Spinal cord (tissue), 10 donors: ENCODE results near the gene ADGRD2. TPM values are rescaled to one million over a fixed set of nuclear protein-coding genes. Genes with fewer than 3 reads are reported as not detected.

ENCODE experiments used
- DNase-seq, 6 donors: peaks; one replicate each; pipeline versions ENCODE4 v3.0.0 to v3.0.0-alpha.2; 2013 to 2015; ENCODE audit warnings: low spot score in 6 of 6, low read depth in 4 of 6
- H3K27ac ChIP-seq: one replicate; pipeline ENCODE4 v1.5.1; 2013; ENCODE audit warnings: low read depth, low read length, control low read depth
- H3K27me3 ChIP-seq: one replicate; pipeline ENCODE4 v1.6.1; 2013; ENCODE audit warnings: low read length; ENCODE audit not compliant: control insufficient read depth, insufficient read depth
- H3K36me3 ChIP-seq: one replicate; pipeline ENCODE4 v1.6.1; 2013; ENCODE audit warnings: low read length; ENCODE audit not compliant: control insufficient read depth, insufficient read depth
- H3K4me1 ChIP-seq: one replicate; pipeline ENCODE4 v1.6.1; 2013; ENCODE audit warnings: low read length; ENCODE audit not compliant: control insufficient read depth, insufficient read depth
- H3K4me3 ChIP-seq: one replicate; pipeline ENCODE4 v1.5.1; 2013; ENCODE audit warnings: low read depth, low read length, control low read depth
- H3K9me3 ChIP-seq: one replicate; pipeline ENCODE4 v1.6.1; 2013; ENCODE audit warnings: low read length; ENCODE audit not compliant: control insufficient read depth, insufficient read depth
- WGBS: methylation state at CpG from one replicate; pipeline ENCODE4 v1.1.5; 2013; ENCODE audit warnings: missing lambda C conversion rate; ENCODE audit not compliant: insufficient coverage; 5-methylcytosine and 5-hydroxymethylcytosine counted together
- polyA plus RNA-seq, 2 donors: library from polyadenylated mRNA; unstranded; fragments of 120-200 nt; gene quantifications; one replicate each; pipeline ENCODE4 v1.2.1, GENCODE V29; 2013; ENCODE audit not compliant: insufficient read length in 2 of 2
- total RNA-seq, 2 donors: library from RNA; depleted of rRNA in 1 of 2; stranded (reverse); fragments of 120-200 nt in 1 of 2; fragments of >200 nt in 1 of 2; gene quantifications; one replicate each; pipeline versions ENCODE4 v1.2.3 to v1.2.4, GENCODE V29; 2013 to 2014
- donor health status: healthy.

The ADGRD2 gene
- total and polyA plus RNA-seq, 4 donors = 0.50 to 29.7 (median 15.2) TPM

DNA sequence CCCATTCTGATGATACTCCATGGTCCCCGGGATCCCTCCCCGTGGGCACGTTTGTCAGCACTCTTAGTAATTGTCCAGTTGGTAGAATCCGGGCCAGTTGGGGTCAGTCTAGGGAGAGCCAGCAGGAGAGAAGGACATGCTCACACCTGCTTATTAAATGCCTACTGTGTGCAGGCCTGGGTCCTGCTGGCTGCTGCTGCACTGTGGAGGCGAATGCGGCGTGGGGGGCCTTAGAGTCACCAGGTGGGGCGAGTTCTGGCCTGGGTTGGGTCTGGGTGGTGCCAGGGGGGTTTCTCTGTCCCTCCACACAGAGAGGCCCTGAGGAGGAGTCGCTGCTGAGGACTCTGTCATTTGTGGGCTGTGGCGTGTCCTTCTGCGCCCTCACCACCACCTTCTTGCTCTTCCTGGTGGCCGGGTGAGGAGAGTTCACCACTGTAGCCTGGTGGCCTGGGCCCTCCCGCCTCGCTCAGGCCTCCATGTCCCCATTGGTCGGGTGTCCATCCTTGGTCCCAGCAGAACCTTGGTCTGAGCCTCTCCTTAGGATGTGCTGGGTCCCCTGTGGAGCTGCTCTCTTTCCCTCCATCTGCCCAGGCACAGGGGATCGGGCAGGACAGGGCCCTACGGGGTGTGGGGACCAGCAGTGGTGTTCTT, 17.3 kb downstream of the ADGRD2 start:
- WGBS = 92% methylated on average over 17 of the region's 17 CpGs
- no peak for DNase-seq
- H3K9me3 ChIP-seq = no peaks in the 10 kb centered on the region

DNA sequence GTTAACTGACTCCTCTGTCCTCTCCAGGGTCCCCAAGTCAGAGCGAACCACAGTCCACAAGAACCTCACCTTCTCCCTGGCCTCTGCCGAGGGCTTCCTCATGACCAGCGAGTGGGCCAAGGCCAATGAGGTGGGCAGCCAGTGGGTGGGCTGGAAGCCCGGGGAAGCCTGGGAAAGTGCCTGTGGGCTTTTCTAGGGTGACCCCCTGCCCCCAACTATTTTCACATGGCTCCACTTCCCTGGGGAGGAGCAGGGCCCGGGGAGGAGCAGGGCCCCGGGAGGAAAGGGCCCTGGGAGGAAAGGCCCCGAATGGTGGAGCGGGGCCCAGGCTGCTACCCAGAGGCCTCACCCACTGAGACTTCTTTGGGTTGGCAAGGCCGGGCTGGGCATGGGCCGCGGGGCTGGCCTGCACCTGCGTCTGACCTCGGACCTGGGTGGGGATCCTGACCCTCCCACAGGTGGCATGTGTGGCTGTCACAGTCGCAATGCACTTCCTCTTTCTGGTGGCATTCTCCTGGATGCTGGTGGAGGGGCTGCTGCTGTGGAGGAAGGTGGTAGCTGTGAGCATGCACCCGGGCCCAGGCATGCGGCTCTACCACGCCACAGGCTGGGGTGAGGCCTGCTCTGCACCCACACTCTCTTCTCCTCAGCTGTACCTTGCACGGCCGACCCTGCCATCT, 17.9 kb downstream of the ADGRD2 start:
- no peak overlapping the region for H3K27ac ChIP-seq
- 88% methylated on average over 15 of the region's 19 CpGs for WGBS
- no peaks in the 10 kb centered on the region for H3K4me1 ChIP-seq
- H3K27me3 ChIP-seq = peaks cover 3% of the 10 kb centered on the region
- DNase-seq = no peak
- H3K36me3 ChIP-seq = peaks cover 9% of the 10 kb centered on the region
- H3K9me3 ChIP-seq = no peaks in the 10 kb centered on the region
- H3K4me3 ChIP-seq = no peak overlapping the region

More for the DNA sequence above, 17.3 kb downstream of the ADGRD2 start:
- Histone ChIP-seq H3K36me3 (peaks cover 9% of the 10 kb centered on the region), H3K27ac (no peak overlapping the region), H3K4me3 (no peak overlapping the region), H3K27me3 (peaks cover 3% of the 10 kb centered on the region), H3K4me1 (no peaks in the 10 kb centered on the region)

DNA sequence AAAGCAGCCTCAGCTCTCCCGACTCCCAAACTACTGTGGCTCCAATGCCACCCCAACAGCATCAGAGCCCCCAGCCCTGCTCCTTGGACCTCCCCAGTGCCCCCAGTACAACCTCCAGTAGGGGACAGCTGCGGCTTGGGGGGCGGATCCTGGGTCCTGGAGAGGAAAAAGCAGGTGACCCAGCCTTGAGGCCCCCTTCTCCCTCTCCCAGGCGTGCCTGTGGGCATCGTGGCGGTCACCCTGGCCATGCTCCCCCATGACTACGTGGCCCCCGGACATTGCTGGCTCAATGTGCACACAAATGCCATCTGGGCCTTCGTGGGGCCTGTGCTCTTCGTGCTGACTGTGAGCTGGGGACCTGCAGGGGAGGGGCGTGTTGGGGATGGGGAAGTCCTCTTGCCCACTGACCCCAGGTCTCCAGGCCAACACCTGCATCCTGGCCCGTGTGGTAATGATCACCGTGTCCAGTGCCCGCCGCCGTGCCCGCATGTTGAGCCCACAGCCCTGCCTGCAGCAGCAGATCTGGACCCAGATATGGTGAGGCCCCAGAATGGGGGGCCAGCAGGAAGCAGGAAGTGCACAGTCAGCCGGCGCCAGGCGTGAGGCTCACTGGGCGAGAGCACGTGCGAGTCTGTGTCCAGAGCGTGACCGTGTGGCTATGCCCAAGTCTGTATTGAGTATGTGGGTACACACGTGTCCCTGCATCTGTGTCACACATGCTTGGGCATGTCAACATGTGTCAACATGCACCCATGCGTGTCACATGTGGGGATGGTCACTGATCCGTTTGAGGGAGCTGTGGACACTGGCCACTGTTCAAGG, 19.0 kb downstream of the ADGRD2 start:
- H3K27me3 ChIP-seq = peaks cover 3% of the 10 kb centered on the region
- 82% methylated on average over 26 of the region's 28 CpGs for WGBS
- peaks cover 9% of the 10 kb centered on the region for H3K36me3 ChIP-seq

DNA sequence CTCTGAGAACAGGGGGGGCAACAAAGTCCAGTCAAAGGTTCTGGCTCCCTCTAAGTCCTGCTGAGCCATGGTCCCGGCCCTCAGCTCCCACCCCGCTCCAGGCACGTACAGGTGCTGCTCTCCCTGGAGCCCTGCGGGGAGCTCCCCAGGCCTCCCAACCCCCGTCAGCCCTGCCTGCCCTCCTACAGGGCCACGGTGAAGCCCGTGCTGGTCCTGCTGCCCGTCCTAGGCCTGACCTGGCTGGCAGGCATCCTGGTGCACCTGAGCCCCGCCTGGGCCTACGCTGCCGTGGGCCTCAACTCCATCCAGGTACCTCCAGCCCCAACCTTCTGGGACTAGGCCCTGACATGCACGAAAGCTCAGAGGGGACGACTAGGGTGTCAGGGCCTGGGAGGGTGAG, 20.1 kb downstream of the ADGRD2 start:
- 84% methylated on average over 8 of the region's 13 CpGs for WGBS
- peaks cover 9% of the 10 kb centered on the region for H3K36me3 ChIP-seq
- H3K9me3 ChIP-seq = no peaks in the 10 kb centered on the region
- DNase-seq = no peak
- H3K27me3 ChIP-seq = peaks cover 3% of the 10 kb centered on the region
- H3K4me1 ChIP-seq = peaks cover 8% of the 10 kb centered on the region
- H3K4me3 ChIP-seq = no peak overlapping the region
- H3K27ac ChIP-seq = no peak overlapping the region

More for the DNA sequence above, 19.0 kb downstream of the ADGRD2 start:
- H3K9me3 ChIP-seq = no peaks in the 10 kb centered on the region
- DNase-seq = no peak
- H3K4me1 ChIP-seq = no peaks in the 10 kb centered on the region
- H3K27ac ChIP-seq = no peak overlapping the region
- H3K4me3 ChIP-seq = no peak overlapping the region

DNA sequence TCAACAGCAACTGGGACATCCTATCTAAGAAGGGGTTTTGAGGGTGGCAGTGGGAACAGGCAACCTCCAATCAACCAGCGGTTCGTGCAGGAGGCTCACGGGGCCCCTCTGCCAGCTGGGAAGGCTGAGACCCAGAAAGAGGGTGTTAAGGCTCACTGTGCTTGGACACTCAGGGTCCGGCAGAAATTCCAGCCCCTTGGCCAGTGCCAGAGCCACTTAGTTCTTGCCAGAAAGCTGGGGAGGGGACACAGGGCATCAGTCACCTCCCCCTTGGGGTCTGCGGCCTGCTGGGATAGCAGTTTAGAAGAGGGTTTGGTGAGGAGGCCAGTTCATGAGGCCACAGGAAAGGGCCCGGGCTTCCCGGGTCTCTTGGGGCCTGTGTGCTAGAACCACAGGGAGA, 20.5 kb downstream of the ADGRD2 start:
- no peak overlapping the region for H3K27ac ChIP-seq
- H3K36me3 ChIP-seq = peaks cover 9% of the 10 kb centered on the region
- no peak for DNase-seq
- H3K4me3 ChIP-seq = no peak overlapping the region
- H3K9me3 ChIP-seq = no peaks in the 10 kb centered on the region
- H3K4me1 ChIP-seq = peaks cover 9% of the 10 kb centered on the region
- 90% methylated on average over 7 of the region's 7 CpGs for WGBS
- H3K27me3 ChIP-seq = peaks cover under 1% of the 10 kb centered on the region

DNA sequence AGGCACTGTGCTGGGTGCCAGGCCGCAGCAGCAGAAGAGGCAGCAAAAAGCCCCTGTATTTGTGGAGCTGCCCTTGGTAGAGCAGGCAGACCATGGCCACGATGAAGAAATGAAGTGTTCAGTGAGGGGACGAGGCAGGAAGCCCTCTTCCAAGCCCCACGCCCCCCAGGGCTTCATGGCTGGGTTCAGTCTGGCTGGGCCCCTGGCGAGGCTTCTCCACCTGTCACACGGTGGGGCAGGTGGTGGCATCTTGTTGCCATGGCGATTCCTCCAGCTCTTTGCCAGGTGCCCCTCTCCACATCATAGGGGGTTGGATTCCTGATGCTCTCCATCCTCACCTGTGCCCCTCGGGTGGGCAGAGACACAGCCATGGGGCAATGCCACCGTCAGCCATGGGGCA, 21.5 kb downstream of the ADGRD2 start:
- H3K4me1 ChIP-seq = peaks cover 15% of the 10 kb centered on the region
- DNase-seq = no peak
- no peak overlapping the region for H3K27ac ChIP-seq
- peaks cover 3% of the 10 kb centered on the region for H3K27me3 ChIP-seq
- no peak overlapping the region for H3K4me3 ChIP-seq
- WGBS = 90% methylated on average over 9 of the region's 9 CpGs
- no peaks in the 10 kb centered on the region for H3K9me3 ChIP-seq
- H3K36me3 ChIP-seq = peaks cover 9% of the 10 kb centered on the region

DNA sequence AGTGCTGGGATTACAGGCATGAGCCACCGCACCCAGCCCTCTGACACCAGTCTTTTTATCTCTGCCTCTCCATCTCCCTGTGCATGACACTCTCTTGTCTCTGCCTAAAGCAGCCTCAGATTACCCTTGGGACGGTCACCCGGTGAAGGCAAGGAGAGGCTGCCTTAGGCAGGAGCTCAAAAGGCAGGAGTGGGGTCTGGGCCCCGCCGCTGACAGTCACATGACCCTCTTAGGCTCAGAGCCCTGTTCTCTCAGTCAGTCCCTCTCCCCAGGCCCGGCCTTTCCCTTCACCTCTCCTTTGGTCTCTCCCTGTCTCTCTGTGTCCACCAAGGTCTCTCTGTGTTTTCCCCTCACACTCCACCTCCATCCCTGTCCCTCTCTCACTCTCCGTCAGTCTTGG, 22.5 kb downstream of the ADGRD2 start:
- Histone ChIP-seq H3K27ac (no peak overlapping the region), H3K4me3 (no peak overlapping the region), H3K4me1 (peaks cover 23% of the 10 kb centered on the region), H3K27me3 (peaks cover 11% of the 10 kb centered on the region), H3K9me3 (no peaks in the 10 kb centered on the region), H3K36me3 (peaks cover 9% of the 10 kb centered on the region)
- 73% methylated on average over 7 of the region's 7 CpGs for WGBS
- DNase-seq = no peak

DNA sequence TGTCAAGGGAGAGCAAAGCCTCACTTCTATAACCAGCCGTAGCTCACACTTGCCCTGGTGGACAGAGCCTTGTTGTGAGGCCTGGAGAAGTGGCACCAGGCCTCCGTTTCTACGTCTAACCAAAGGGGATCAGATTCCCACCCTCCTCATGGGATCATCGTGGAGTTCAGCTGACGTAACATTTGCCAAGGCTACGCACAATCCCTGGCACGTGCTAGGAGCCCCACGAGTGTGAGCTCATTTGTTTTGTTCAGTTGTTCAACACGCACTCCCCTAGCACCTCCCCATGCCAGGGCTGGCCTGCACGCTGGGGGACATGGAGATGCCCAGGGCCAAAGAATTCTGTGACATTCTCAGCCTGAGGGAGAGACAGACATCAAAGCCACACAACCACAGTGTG, 23.1 kb downstream of the ADGRD2 start:
- H3K9me3 ChIP-seq = no peaks in the 10 kb centered on the region
- H3K36me3 ChIP-seq = peaks cover 7% of the 10 kb centered on the region
- no peak for DNase-seq
- H3K4me3 ChIP-seq = no peak overlapping the region
- peaks cover 14% of the 10 kb centered on the region for H3K27me3 ChIP-seq
- H3K27ac ChIP-seq = no peak overlapping the region
- 57% methylated on average over 9 of the region's 10 CpGs for WGBS
- H3K4me1 ChIP-seq = peaks cover 27% of the 10 kb centered on the region

DNA sequence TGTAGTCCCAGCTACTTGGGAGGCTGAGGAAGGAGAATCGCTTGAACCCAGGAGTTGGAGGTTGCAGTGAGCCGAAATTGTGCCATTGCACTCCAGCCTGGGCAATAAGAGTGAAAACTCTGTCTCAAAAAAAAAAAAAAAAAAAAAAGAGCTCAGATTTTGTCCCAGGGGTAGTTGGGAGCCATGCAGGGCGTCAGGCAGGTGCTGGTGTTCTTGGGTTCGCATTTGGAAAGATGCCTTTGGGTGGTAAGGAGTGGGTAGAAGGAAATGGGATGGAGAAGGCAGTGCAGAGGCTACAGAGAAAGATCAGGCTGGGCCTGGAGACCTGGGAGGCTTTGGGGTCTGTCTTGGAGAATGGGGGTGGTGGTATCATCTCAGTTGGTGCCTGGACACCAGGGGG, 23.9 kb downstream of the ADGRD2 start:
- Histone ChIP-seq H3K9me3 (no peaks in the 10 kb centered on the region), H3K27ac (no peak overlapping the region), H3K4me1 (peaks cover 31% of the 10 kb centered on the region), H3K36me3 (peaks cover 7% of the 10 kb centered on the region), H3K27me3 (peaks cover 23% of the 10 kb centered on the region), H3K4me3 (no peak overlapping the region)
- 100% methylated on average over 2 of the region's 4 CpGs for WGBS
- DNase-seq = no peak
